ENCODE measurements around the gene PNMA8A. TPM values are rescaled to one million over a fixed set of nuclear protein-coding genes. Genes with fewer than 3 reads are reported as not detected.

Gene PNMA8A, protein sequence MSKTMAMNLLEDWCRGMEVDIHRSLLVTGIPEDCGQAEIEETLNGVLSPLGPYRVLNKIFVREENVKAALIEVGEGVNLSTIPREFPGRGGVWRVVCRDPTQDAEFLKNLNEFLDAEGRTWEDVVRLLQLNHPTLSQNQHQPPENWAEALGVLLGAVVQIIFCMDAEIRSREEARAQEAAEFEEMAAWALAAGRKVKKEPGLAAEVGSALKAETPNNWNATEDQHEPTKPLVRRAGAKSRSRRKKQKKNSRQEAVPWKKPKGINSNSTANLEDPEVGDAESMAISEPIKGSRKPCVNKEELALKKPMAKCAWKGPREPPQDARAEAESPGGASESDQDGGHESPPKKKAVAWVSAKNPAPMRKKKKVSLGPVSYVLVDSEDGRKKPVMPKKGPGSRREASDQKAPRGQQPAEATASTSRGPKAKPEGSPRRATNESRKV
- total RNA-seq (2021; ENCODE audit: unreplicated experiment) (not detected), Bru-seq, nascent RNA (not detected), BruChase-seq, experiment 1, labeled RNA remaining after a 6-hour chase (percentile 11 among the genes with signal in this experiment), BruChase-seq, experiment 2, labeled RNA remaining after a 2-hour chase (percentile 15 among the genes with signal in this experiment)
- polyA plus RNA-seq (2012), result not detected in 2 replicates
- long read RNA-seq, result 0 reads

DNA sequence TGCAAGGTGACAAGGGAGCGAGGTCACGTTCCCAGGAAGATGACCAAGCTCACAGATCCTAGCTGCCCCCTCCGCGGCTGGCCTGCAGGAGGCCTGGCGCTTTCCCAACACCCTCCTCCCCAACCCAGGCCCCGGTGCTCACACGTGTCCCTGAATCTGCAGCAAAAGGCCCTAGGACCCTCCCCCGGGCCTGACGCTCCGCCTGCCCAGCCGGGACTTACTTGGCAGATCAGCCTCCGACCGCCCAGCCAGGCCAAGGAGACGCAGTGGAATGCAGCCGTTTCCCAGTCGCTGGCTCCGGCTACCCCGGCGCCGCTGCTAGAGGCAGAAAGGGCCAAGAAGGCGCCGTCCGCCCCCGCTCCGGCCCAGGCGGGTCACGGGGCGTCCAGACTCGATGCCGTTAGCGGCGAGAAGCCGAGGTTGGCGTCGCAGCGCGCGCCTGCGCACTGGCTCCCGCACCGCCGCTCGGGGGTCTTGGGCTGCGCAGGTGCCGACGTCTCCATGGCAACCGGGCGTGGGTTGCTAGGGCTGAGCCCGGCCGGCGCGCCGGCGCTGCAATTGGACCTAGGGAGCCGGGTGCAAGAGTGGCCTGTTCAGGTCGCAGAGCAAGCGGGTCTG is at the start of gene PNMA8A:
PNMA8A (minus strand) TSS at position 448 of the 618 bp plus-strand sequence. CDS start 528 bp downstream, outside the sequence.
- no peak within 1 kb of the TSS for H3K9ac ChIP-seq (ENCODE audit: low read length)
- intact Hi-C loops (cut with micrococcal nuclease), result no loop called here

DNA sequence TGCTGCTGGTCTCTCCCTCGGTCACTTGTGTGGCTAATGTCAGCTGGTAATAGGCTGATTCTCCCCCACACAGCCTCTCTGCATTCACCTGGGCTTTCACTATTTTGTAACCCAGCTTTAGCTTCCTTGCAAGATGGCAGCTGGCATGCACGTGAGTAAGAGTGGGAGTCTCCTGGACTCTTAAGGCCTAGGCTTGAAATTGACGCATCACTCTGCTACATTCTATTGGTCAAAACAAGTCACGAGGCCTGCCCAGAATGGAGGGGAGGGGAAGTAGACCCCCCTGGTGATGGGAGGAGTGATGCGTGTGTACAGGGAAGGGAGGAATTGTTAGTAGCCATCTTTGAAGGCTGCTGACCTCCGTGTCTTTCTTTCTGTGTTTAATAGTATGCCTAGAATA is 49.3 kb upstream of the PNMA8A start:
- Histone ChIP-seq H3K9me2 (ENCODE audit: insufficient read depth) (no peaks in the 10 kb centered on the region), H3K27ac (ENCODE audit: low read depth, low read length) (no peak overlapping the region), H3K79me2 (ENCODE audit: insufficient read depth, low read length) (no peaks in the 10 kb centered on the region), H3K4me3 (replicated peaks in 1 of 2; ENCODE audit: low read depth in 1 of 2, low read length in 2 of 2) (no peak overlapping the region), H3K9ac (ENCODE audit: low read length) (no peak overlapping the region), H4K20me1 (ENCODE audit: insufficient read depth) (no peaks in the 10 kb centered on the region), H3K27me3 (ENCODE audit: insufficient read depth, low read length) (no peaks in the 10 kb centered on the region), H3K4me1 (ENCODE audit: control insufficient read depth in 1 of 2, insufficient read depth in 2 of 2, low read length in 2 of 2) (no peaks in the 10 kb centered on the region), H3K4me2 (ENCODE audit: low read length) (no peak overlapping the region), H3K36me3 (ENCODE audit: control insufficient read depth in 1 of 2, insufficient read depth in 2 of 2, low read length in 2 of 2) (no peaks in the 10 kb centered on the region), H3K9me3 (ENCODE audit: control insufficient read depth in 1 of 2, insufficient read depth in 1 of 2, low read depth in 1 of 2, low read length in 2 of 2) (no peaks in the 10 kb centered on the region), H2AFZ (ENCODE audit: low read depth, low read length, poor library complexity, severe bottlenecking) (no peak overlapping the region)
- ATAC-seq (no peak), DNase-seq (ENCODE audit: low read depth, low spot score) (no peak)
- BruUV-seq (replicated peaks), result no TSS peak
- intact Hi-C loops (cut with micrococcal nuclease), result no loop called here
- POLR2A ChIA-PET, result no interaction called here
- RAD21 ChIA-PET (ENCODE audit: low non-redundant PET in 1 of 2, low total read pairs in 2 of 2, uncharacterized antibody in 2 of 2, unreplicated experiment in 2 of 2), result no interaction called here
- CTCF ChIA-PET, result interaction anchor here (0.6 to 1.4 kb wide), 4 partner anchors 9 to 450 kb away, joined by 3 to 6 read pairs (median 3); no protein-coding TSS in a partner anchor
- TF ChIP-seq FOSL1 (IDR thresholded peaks at IDR 0.05; ENCODE audit: low read depth) (no peak), SRF (IDR thresholded peaks at IDR 0.05; ENCODE audit: low read depth) (no peak), TCF7L2 (IDR thresholded peaks at IDR 0.05; ENCODE audit: borderline replicate concordance, extremely low read depth, insufficient read depth, insufficient read length) (no peak), EGR1 (IDR thresholded peaks at IDR 0.05; ENCODE audit: low read depth) (no peak), POLR2A (IDR thresholded peaks at IDR 0.05; ENCODE audit: borderline replicate concordance, extremely low read depth, insufficient read depth, insufficient read length) (no peak), SP1 (IDR thresholded peaks at IDR 0.05; ENCODE audit: low read depth) (no peak), JUND (IDR thresholded peaks at IDR 0.05) (no peak), RAD21 (IDR thresholded peaks at IDR 0.05; ENCODE audit: low read depth) (no peak), POLR2AphosphoS5 (IDR thresholded peaks at IDR 0.05; ENCODE audit: low read depth, low read length) (no peak)
- TF ChIP-seq, protein P1, sequence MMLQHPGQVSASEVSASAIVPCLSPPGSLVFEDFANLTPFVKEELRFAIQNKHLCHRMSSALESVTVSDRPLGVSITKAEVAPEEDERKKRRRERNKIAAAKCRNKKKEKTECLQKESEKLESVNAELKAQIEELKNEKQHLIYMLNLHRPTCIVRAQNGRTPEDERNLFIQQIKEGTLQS (IDR thresholded peaks at IDR 0.05), result no peak
- TF ChIP-seq, protein P2, sequence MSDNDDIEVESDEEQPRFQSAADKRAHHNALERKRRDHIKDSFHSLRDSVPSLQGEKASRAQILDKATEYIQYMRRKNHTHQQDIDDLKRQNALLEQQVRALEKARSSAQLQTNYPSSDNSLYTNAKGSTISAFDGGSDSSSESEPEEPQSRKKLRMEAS (IDR thresholded peaks at IDR 0.05), result no peak
- TF ChIP-seq, protein P3, sequence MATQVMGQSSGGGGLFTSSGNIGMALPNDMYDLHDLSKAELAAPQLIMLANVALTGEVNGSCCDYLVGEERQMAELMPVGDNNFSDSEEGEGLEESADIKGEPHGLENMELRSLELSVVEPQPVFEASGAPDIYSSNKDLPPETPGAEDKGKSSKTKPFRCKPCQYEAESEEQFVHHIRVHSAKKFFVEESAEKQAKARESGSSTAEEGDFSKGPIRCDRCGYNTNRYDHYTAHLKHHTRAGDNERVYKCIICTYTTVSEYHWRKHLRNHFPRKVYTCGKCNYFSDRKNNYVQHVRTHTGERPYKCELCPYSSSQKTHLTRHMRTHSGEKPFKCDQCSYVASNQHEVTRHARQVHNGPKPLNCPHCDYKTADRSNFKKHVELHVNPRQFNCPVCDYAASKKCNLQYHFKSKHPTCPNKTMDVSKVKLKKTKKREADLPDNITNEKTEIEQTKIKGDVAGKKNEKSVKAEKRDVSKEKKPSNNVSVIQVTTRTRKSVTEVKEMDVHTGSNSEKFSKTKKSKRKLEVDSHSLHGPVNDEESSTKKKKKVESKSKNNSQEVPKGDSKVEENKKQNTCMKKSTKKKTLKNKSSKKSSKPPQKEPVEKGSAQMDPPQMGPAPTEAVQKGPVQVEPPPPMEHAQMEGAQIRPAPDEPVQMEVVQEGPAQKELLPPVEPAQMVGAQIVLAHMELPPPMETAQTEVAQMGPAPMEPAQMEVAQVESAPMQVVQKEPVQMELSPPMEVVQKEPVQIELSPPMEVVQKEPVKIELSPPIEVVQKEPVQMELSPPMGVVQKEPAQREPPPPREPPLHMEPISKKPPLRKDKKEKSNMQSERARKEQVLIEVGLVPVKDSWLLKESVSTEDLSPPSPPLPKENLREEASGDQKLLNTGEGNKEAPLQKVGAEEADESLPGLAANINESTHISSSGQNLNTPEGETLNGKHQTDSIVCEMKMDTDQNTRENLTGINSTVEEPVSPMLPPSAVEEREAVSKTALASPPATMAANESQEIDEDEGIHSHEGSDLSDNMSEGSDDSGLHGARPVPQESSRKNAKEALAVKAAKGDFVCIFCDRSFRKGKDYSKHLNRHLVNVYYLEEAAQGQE (IDR thresholded peaks at IDR 0.05; ENCODE audit: low read depth), result no peak

More for the DNA sequence above, at the start of gene PNMA8A:
- H2AFZ ChIP-seq (ENCODE audit: low read depth, low read length, poor library complexity, severe bottlenecking), result no peak within 1 kb of the TSS
- no peaks in the 10 kb centered on the region for H3K9me3 ChIP-seq (ENCODE audit: control insufficient read depth in 1 of 2, insufficient read depth in 1 of 2, low read depth in 1 of 2, low read length in 2 of 2)
- RAD21 ChIA-PET (ENCODE audit: low non-redundant PET in 1 of 2, low total read pairs in 2 of 2, uncharacterized antibody in 2 of 2, unreplicated experiment in 2 of 2), result no interaction called here
- H3K4me2 ChIP-seq (ENCODE audit: low read length), result no peak within 1 kb of the TSS
- no peak within 1 kb of the TSS for H3K27ac ChIP-seq (ENCODE audit: low read depth, low read length)
- no peak within 1 kb of the TSS for H3K4me3 ChIP-seq (replicated peaks in 1 of 2; ENCODE audit: low read depth in 1 of 2, low read length in 2 of 2)
- ATAC-seq (no peak), DNase-seq (ENCODE audit: low read depth, low spot score) (no peak)
- no peak for TF ChIP-seq YY1 (IDR thresholded peaks at IDR 0.05; ENCODE audit: extremely low read depth, insufficient replicate concordance, low read depth, low read length)
- TF ChIP-seq POLR2AphosphoS5 (IDR thresholded peaks at IDR 0.05; ENCODE audit: low read depth, low read length), result no peak
- no peak for TF ChIP-seq ZFX (IDR thresholded peaks at IDR 0.05)
- no peak for TF ChIP-seq RAD21 (IDR thresholded peaks at IDR 0.05; ENCODE audit: low read depth)
- TF ChIP-seq EZH2phosphoT487 (IDR thresholded peaks at IDR 0.05; ENCODE audit: borderline replicate concordance), result no peak
- no peak for TF ChIP-seq EZH2 (IDR thresholded peaks at IDR 0.05)
- no peaks in the 10 kb centered on the region for H3K9me2 ChIP-seq (ENCODE audit: insufficient read depth)
- H3K79me2 ChIP-seq (ENCODE audit: insufficient read depth, low read length), result no peaks in the 10 kb centered on the region
- no peaks in the 10 kb centered on the region for H4K20me1 ChIP-seq (ENCODE audit: insufficient read depth)
- H3K36me3 ChIP-seq (ENCODE audit: control insufficient read depth in 1 of 2, insufficient read depth in 2 of 2, low read length in 2 of 2), result no peaks in the 10 kb centered on the region
- CTCF ChIA-PET, result no interaction called here
- POLR2A ChIA-PET, result no interaction called here
- H3K4me1 ChIP-seq (ENCODE audit: control insufficient read depth in 1 of 2, insufficient read depth in 2 of 2, low read length in 2 of 2), result no peaks in the 10 kb centered on the region
- no TSS peak for BruUV-seq (replicated peaks)
- H3K27me3 ChIP-seq (ENCODE audit: insufficient read depth, low read length), result 0 out of 2 replicates have a peak, but pooled peaks cover 6% of the 10 kb centered on the region
